IMR-90 (cell line): Measurements from ENCODE around the gene FOXP1.

Experiments
- MAFK ChIP-seq: IDR thresholded peaks from 2 replicates; pipeline ENCODE4 v1.6.1; 2012; ENCODE audit warnings: low read depth, low read length, improper control_type of control experiment
- POLR2A ChIP-seq: IDR thresholded peaks from 2 replicates; pipeline ENCODE4 v1.6.1; 2012; ENCODE audit warnings: mild to moderate bottlenecking, low read depth, low read length

- TF ChIP-seq POLR2A (no peak), MAFK (no peak)
Measured at GRCh38 chr3:71197841-71198565, 385.5 kb downstream of the FOXP1 start.
